Measurements from ENCODE around the gene CDH3. TPM values are rescaled to one million over a fixed set of nuclear protein-coding genes. Genes with fewer than 3 reads are reported as not detected.
A peak's percentile ranks its signal among the peaks of the same experiment; 100 is the strongest.

Gene CDH3
- total and polyA plus RNA-seq, 2 of the 13 experiments (the other 11 are each of a cell fraction or from before 2014, with no cell fraction given), result 0.11 TPM; not detected in 1

DNA sequence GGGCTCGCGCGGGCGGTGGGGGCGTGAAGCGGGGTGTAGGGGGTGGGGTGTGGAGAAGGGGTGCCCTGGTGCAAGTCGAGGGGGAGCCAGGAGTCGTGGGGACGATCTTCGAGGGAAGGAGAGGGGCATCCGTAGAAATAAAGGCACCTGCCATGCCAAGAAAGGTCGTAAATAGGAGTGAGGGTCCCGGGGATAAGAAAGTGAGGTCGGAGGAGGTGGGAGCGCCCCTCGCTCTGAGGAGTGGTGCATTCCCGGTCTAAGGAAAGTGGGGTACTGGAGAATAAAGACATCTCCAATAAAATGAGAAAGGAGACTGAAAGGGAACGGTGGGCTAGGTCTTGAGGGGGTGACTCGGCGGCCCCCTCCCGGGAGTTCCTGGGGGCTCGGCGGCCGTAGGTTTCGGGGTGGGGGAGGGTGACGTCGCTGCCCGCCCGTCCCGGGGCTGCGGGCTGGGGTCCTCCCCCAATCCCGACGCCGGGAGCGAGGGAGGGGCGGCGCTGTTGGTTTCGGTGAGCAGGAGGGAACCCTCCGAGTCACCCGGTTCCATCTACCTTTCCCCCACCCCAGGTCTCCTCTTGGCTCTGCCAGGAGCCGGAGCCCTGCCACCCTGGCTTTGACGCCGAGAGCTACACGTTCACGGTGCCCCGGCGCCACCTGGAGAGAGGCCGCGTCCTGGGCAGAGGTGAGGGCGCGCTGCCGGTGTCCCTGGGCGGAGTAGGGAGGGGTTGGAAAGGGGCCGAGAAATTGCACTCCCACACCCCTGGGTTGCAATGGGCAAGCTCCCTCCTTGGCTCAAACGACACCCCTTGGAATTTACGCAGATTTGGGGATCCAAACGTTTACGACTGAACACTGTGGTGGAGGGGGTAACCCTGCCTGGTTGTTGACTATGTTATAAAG is 92.9 kb downstream of the CDH3 start (continued):
- TF ChIP-seq SOX5 (CRISPR knock-in tag; IDR thresholded peaks at IDR 0.05; ENCODE audit: borderline replicate concordance) (no peak), ZNF891 (CRISPR knock-in tag; IDR thresholded peaks at IDR 0.05) (0 out of 2 replicates have a peak, but pooled peaks have one; percentile 64), ZNF747 (CRISPR knock-in tag; IDR thresholded peaks at IDR 0.05; ENCODE audit: borderline replicate concordance) (no peak), JUNB (CRISPR knock-in tag; IDR thresholded peaks at IDR 0.05; ENCODE audit: borderline replicate concordance) (no peak), ZNF775 (CRISPR knock-in tag; IDR thresholded peaks at IDR 0.05; ENCODE audit: borderline replicate concordance) (no peak), PCBP1 (IDR thresholded peaks at IDR 0.05; ENCODE audit: borderline replicate concordance, low read depth, low read length) (no peak), ZNF724P (CRISPR knock-in tag; IDR thresholded peaks at IDR 0.05; ENCODE audit: borderline replicate concordance) (no peak), SRSF1 (optimal IDR thresholded peaks at IDR 0.05; ENCODE audit: low read depth, low read length) (no peak), KDM3A (CRISPR knock-in tag; IDR thresholded peaks at IDR 0.05; ENCODE audit: low read depth) (peak; percentile 68; the same call in 1 of the 2 replicates), ARNT (IDR thresholded peaks at IDR 0.05) (no peak), ZFP37 (CRISPR knock-in tag; IDR thresholded peaks at IDR 0.05; ENCODE audit: borderline replicate concordance) (no peak), ZNF33B (CRISPR knock-in tag; IDR thresholded peaks at IDR 0.05) (peak; percentile 42; the same call in 1 of the 2 replicates), ZNF207 (IDR thresholded peaks at IDR 0.05; ENCODE audit: borderline replicate concordance) (no peak), SYNCRIP (IDR thresholded peaks at IDR 0.05; ENCODE audit: insufficient read depth, low read depth, low read length) (no peak), MYNN (CRISPR knock-in tag; IDR thresholded peaks at IDR 0.05; ENCODE audit: low read depth) (no peak), NFYB (CRISPR knock-in tag; IDR thresholded peaks at IDR 0.05) (no peak)
- TF ChIP-seq, protein P1, sequence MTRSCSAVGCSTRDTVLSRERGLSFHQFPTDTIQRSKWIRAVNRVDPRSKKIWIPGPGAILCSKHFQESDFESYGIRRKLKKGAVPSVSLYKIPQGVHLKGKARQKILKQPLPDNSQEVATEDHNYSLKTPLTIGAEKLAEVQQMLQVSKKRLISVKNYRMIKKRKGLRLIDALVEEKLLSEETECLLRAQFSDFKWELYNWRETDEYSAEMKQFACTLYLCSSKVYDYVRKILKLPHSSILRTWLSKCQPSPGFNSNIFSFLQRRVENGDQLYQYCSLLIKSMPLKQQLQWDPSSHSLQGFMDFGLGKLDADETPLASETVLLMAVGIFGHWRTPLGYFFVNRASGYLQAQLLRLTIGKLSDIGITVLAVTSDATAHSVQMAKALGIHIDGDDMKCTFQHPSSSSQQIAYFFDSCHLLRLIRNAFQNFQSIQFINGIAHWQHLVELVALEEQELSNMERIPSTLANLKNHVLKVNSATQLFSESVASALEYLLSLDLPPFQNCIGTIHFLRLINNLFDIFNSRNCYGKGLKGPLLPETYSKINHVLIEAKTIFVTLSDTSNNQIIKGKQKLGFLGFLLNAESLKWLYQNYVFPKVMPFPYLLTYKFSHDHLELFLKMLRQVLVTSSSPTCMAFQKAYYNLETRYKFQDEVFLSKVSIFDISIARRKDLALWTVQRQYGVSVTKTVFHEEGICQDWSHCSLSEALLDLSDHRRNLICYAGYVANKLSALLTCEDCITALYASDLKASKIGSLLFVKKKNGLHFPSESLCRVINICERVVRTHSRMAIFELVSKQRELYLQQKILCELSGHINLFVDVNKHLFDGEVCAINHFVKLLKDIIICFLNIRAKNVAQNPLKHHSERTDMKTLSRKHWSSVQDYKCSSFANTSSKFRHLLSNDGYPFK (CRISPR knock-in tag; IDR thresholded peaks at IDR 0.05; ENCODE audit: borderline replicate concordance), result peak; percentile 35; the same call in 1 of the 2 replicates
- TF ChIP-seq, protein P2, sequence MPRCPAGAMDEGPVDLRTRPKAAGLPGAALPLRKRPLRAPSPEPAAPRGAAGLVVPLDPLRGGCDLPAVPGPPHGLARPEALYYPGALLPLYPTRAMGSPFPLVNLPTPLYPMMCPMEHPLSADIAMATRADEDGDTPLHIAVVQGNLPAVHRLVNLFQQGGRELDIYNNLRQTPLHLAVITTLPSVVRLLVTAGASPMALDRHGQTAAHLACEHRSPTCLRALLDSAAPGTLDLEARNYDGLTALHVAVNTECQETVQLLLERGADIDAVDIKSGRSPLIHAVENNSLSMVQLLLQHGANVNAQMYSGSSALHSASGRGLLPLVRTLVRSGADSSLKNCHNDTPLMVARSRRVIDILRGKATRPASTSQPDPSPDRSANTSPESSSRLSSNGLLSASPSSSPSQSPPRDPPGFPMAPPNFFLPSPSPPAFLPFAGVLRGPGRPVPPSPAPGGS (CRISPR knock-in tag; IDR thresholded peaks at IDR 0.05), result peak; percentile 37; the same call in 1 of the 2 replicates
- TF ChIP-seq, protein P3, sequence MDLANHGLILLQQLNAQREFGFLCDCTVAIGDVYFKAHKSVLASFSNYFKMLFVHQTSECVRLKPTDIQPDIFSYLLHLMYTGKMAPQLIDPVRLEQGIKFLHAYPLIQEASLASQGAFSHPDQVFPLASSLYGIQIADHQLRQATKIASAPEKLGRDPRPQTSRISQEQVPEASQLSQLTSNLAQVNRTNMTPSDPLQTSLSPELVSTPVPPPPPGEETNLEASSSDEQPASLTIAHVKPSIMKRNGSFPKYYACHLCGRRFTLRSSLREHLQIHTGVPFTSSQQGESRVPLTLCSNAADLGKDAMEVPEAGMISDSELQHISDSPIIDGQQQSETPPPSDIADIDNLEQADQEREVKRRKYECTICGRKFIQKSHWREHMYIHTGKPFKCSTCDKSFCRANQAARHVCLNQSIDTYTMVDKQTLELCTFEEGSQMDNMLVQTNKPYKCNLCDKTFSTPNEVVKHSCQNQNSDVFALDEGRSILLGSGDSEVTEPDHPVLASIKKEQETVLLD (CRISPR knock-in tag; IDR thresholded peaks at IDR 0.05; ENCODE audit: low read depth), result no peak
- TF ChIP-seq, protein P4, sequence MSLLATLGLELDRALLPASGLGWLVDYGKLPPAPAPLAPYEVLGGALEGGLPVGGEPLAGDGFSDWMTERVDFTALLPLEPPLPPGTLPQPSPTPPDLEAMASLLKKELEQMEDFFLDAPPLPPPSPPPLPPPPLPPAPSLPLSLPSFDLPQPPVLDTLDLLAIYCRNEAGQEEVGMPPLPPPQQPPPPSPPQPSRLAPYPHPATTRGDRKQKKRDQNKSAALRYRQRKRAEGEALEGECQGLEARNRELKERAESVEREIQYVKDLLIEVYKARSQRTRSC (CRISPR knock-in tag; IDR thresholded peaks at IDR 0.05; ENCODE audit: low read depth), result no peak
- TF ChIP-seq, protein P5, sequence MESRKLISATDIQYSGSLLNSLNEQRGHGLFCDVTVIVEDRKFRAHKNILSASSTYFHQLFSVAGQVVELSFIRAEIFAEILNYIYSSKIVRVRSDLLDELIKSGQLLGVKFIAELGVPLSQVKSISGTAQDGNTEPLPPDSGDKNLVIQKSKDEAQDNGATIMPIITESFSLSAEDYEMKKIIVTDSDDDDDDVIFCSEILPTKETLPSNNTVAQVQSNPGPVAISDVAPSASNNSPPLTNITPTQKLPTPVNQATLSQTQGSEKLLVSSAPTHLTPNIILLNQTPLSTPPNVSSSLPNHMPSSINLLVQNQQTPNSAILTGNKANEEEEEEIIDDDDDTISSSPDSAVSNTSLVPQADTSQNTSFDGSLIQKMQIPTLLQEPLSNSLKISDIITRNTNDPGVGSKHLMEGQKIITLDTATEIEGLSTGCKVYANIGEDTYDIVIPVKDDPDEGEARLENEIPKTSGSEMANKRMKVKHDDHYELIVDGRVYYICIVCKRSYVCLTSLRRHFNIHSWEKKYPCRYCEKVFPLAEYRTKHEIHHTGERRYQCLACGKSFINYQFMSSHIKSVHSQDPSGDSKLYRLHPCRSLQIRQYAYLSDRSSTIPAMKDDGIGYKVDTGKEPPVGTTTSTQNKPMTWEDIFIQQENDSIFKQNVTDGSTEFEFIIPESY (CRISPR knock-in tag; IDR thresholded peaks at IDR 0.05), result no peak
